Heart right ventricle (tissue), 16 donors: Measurements from ENCODE around the gene C2orf78. TPM values are rescaled to one million over a fixed set of nuclear protein-coding genes. Genes with fewer than 3 reads are reported as not detected.

ENCODE experiments used
- ATAC-seq, 8 donors: fragments of 200-7000 bp; cut with Tn5 transposase; one replicate each; pipeline ENCODE4 v1.9.1; 2020; ENCODE audit warnings: mild to moderate bottlenecking in 8 of 8, moderate library complexity in 8 of 8, moderate number of reproducible peaks in 1 of 8
- DNase-seq, 2 donors: peaks; one replicate each; pipeline ENCODE4 v3.0.0-alpha.2; 2020
- H3K27ac ChIP-seq, 10 donors: fragments of 200-600 bp; sonication (generic) in 2 of 10; one replicate each; pipeline versions ENCODE4 v1.5.0 to v1.8.0; 2020 to 2022; ENCODE audit warnings: mild to moderate bottlenecking in 3 of 10
- H3K27me3 ChIP-seq, 7 donors: fragments of 200-600 bp; one replicate each; pipeline ENCODE4 v1.8.0; 2021 to 2022; ENCODE audit warnings: mild to moderate bottlenecking in 2 of 7
- H3K36me3 ChIP-seq, 9 donors: fragments of 200-600 bp; sonication (generic) in 1 of 9; one replicate each; pipeline versions ENCODE4 v1.5.0 to v1.8.0; 2020 to 2022; ENCODE audit warnings: mild to moderate bottlenecking in 2 of 9
- H3K4me1 ChIP-seq, 9 donors: fragments of 200-600 bp; sonication (generic) in 1 of 9; one replicate each; pipeline versions ENCODE4 v1.5.0 to v1.8.0; 2020 to 2022; ENCODE audit warnings: mild to moderate bottlenecking in 4 of 9
- H3K4me3 ChIP-seq, 10 donors: fragments of 200-600 bp; sonication (generic) in 2 of 10; one replicate each; pipeline versions ENCODE4 v1.5.0 to v1.8.0; 2020 to 2022; ENCODE audit warnings: mild to moderate bottlenecking in 7 of 10, moderate library complexity in 2 of 10
- H3K9me3 ChIP-seq, 11 donors: fragments of 200-600 bp in 10 of 11; sonication (generic) in 2 of 11; one replicate each; pipeline versions ENCODE4 v1.5.0 to v1.8.0; 2013 to 2022; ENCODE audit warnings: mild to moderate bottlenecking in 2 of 11, control low read depth in 1 of 11, moderate library complexity in 1 of 11
- CTCF ChIP-seq, 9 donors: fragments of 200-600 bp; sonication (generic) in 2 of 9; IDR thresholded peaks; one replicate each; pipeline versions ENCODE4 v1.5.0 to v1.8.0; 2021 to 2022; ENCODE audit warnings: antibody characterized with exemption in 9 of 9, mild to moderate bottlenecking in 5 of 9, moderate library complexity in 1 of 9
- WGBS, 2 donors: extraction: QIAGEN DNeasy Blood & Tissue Kit; methylation state at CpG; one replicate each; pipeline ENCODE4 v1.1.7; 2013; ENCODE audit warnings: inconsistent platforms in 1 of 2; 5-methylcytosine and 5-hydroxymethylcytosine counted together
- intact Hi-C, 10 donors: fragments of 100-400 bp; cut with DNase I; formaldehyde crosslinking; loops; one replicate each; pipeline versions ENCODE4 v1.11.1 to v1.14.2; 2022
- polyA plus RNA-seq, 2 donors: library from polyadenylated mRNA; stranded (reverse); fragments of 200-250 nt; gene quantifications; one replicate each; pipeline ENCODE4 v1.2.3, GENCODE V29; 2013
- total RNA-seq, 10 donors: library from RNA; stranded (reverse); fragmentation: NEBNext Ultra II Directional in 3 of 10; extraction: Animal tissue kit (Norgen Biotek cat#: 25700) in 3 of 10; gene quantifications; one replicate each; pipeline versions ENCODE4 v1.2.1 to v1.2.4, GENCODE V29; 2021 to 2023
- donor health status: Arrhythmogenic right ventricular cardiomyopathy.
- donor health status: ischemic (EF 13 %, LVEDD 7.1; RV severe dilation, severe dysfunction).
- donor health status: healthy with polysubstance abuse.
- donor health status: DM: no; HTN: yes; CAD: no.
- donor health status: DM: no; HTN: no; CAD: no.
- donor health status: ischemic (EF 25% LVEDD 6.9; RV normal size, moderate dysfunction).
- donor health status: ischemic (EF 25% LVEDD 5.7; RV mildly dilated, moderate dysfunction).
- donor health status: healthy.
- donor health status: DM: yes; HTN: yes; CAD: no.
- donor health status: Ischemic cardiomyopathy.
- donor health status: ischemic (EF 35%, LVEDD 5.7; RV mildly dilated, moderate dysfunction).
- donor health status: nonischemic (EF 11% LVEDD 7.7; RV severe dilation, severe dysfunction).
- donor health status: DM: yes; HTN: yes; CAD: no.
- donor health status: PGD.
- donor health status: ischemic (EF 29% LVEDD 5.4; RV normal size, mild dysfunction).
- donor health status: nonischemic (EF 23%, LVEDD 6.1; RV moderate dilation, normal function).

Gene C2orf78
- total and polyA plus RNA-seq, 12 donors: not detected

GRCh38 chr2:73821227-73821626 is 37.2 kb downstream of the C2orf78 start:
- no peaks in the 10 kb centered on the region for H3K36me3 ChIP-seq
- intact Hi-C loops: loop anchor here in 2 of 10 donors (10.0 kb wide), 6 partner anchors 104 to 514 kb away; partner anchors contain the start of genes BOLA3 (in 2 of the 2), TET3 (in 2 of the 2) and DGUOK (in 1 of the 2)
- H3K4me1 ChIP-seq: peaks cover 0 to 4% (median 0%) of the 10 kb centered on the region in 9 donors
- WGBS, 2 donors: 16 to 22% methylated on average over 2 of the region's 2 CpGs
- TF ChIP-seq CTCF (IDR thresholded peaks at IDR 0.05): no peak
- ATAC-seq (no peak), DNase-seq (no peak)
- H3K9me3 ChIP-seq: no peaks in the 10 kb centered on the region
- H3K27me3 ChIP-seq: peaks cover 0 to 5% (median 0%) of the 10 kb centered on the region in 7 donors
- H3K4me3 ChIP-seq: no peak overlapping the region
- no peak overlapping the region for H3K27ac ChIP-seq

- H3K36me3 ChIP-seq: no peaks in the 10 kb centered on the region
- peaks cover 0 to 2% (median 0%) of the 10 kb centered on the region in 7 donors for H3K27me3 ChIP-seq
- no peak for DNase-seq
- TF ChIP-seq CTCF (IDR thresholded peaks at IDR 0.05): no peak
- intact Hi-C loops: loop anchor here in 2 of 10 donors (10.0 kb wide), 6 partner anchors 103 to 513 kb away; partner anchors contain the start of genes BOLA3 (in 2 of the 2), TET3 (in 2 of the 2) and DGUOK (in 1 of the 2)
- peaks cover 0 to 4% (median 0%) of the 10 kb centered on the region in 9 donors for H3K4me1 ChIP-seq
- no peaks in the 10 kb centered on the region for H3K9me3 ChIP-seq
- no peak for ATAC-seq
- 59 to 78% methylated on average over 2 of the region's 2 CpGs for WGBS, 2 donors
- H3K27ac ChIP-seq: no peak overlapping the region
- H3K4me3 ChIP-seq: no peak overlapping the region
Observed at GRCh38 chr2:73821669-73822068, 37.7 kb downstream of the C2orf78 start.

GRCh38 chr2:73822276-73822675 is 38.3 kb downstream of the C2orf78 start:
- DNase-seq: no peak
- Histone ChIP-seq H3K4me3 (no peak overlapping the region), H3K27me3 (no peaks in the 10 kb centered on the region), H3K27ac (no peak overlapping the region), H3K9me3 (no peaks in the 10 kb centered on the region), H3K4me1 (peaks cover 0 to 4% (median 0%) of the 10 kb centered on the region in 9 donors), H3K36me3 (no peaks in the 10 kb centered on the region)
- TF ChIP-seq CTCF (IDR thresholded peaks at IDR 0.05): no peak
- 49 to 51% methylated on average over 1 of the region's 1 CpG for WGBS, 2 donors
- no peak for ATAC-seq
- intact Hi-C loops: loop anchor here in 2 of 10 donors (10.0 kb wide), 6 partner anchors 103 to 513 kb away; partner anchors contain the start of genes BOLA3 (in 2 of the 2), TET3 (in 2 of the 2) and DGUOK (in 1 of the 2)

GRCh38 chr2:73822991-73823390 is 39.0 kb downstream of the C2orf78 start:
- no peak for TF ChIP-seq CTCF (IDR thresholded peaks at IDR 0.05)
- 84 to 85% methylated on average over 2 of the region's 2 CpGs for WGBS, 2 donors
- Histone ChIP-seq H3K4me1 (peaks cover 0 to 7% (median 2%) of the 10 kb centered on the region in 9 donors), H3K27me3 (no peaks in the 10 kb centered on the region), H3K27ac (no peak overlapping the region), H3K36me3 (no peaks in the 10 kb centered on the region), H3K4me3 (no peak overlapping the region), H3K9me3 (no peaks in the 10 kb centered on the region)
- intact Hi-C loops: loop anchor here in 2 of 10 donors (10.0 kb wide), 6 partner anchors 102 to 512 kb away; partner anchors contain the start of genes BOLA3 (in 2 of the 2), TET3 (in 2 of the 2) and DGUOK (in 1 of the 2)
- ATAC-seq: no peak
- no peak for DNase-seq
